A673 (cell line): ENCODE measurements around the gene ARL6IP1.
"Not testable (repeated sequence)": the region's sequence is repeated elsewhere in the genome, so short reads cannot be mapped to it uniquely, and the experiment has no call there.

Experiments
- EZH2 ChIP-seq: fragments of 200-600 bp; sonication (generic); IDR thresholded peaks from 2 replicates; pipeline ENCODE4 v1.6.1; 2017; ENCODE audit warnings: borderline replicate concordance, low read depth, mild to moderate bottlenecking, mixed read lengths, antibody characterized with exemption, low read length; ENCODE audit not compliant: poor library complexity, severe bottlenecking
- TF ChIP-seq, protein P1 (sequence below): fragments of 300-800, 200-600 bp; sonication (generic); conservative IDR thresholded peaks from 2 replicates; pipeline ENCODE4 v1.5.1; 2017; ENCODE audit warnings: low read depth, mild to moderate bottlenecking, antibody characterized with exemption, low read length, moderate library complexity, mixed read lengths

DNA sequence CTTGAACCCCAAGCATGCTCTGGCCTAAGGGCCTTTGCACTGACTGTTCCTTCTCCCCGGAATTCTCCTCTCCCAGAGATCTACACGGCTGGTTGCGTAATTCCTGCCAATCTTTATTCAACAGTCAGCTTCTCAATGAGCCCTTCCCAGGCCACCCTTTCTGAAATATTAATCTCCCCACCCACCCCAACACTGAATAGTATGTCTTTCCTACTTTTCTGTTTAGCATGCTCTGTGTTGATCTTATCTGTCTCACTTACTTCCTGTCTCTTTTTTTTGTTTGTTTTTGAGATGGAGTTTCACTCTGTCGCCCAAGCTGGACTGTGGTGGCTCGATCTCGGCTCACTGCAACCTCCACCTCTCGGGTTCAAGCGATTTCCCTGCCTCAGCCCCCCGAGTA is 44.7 kb downstream of the ARL6IP1 start:
- TF ChIP-seq, protein P1, sequence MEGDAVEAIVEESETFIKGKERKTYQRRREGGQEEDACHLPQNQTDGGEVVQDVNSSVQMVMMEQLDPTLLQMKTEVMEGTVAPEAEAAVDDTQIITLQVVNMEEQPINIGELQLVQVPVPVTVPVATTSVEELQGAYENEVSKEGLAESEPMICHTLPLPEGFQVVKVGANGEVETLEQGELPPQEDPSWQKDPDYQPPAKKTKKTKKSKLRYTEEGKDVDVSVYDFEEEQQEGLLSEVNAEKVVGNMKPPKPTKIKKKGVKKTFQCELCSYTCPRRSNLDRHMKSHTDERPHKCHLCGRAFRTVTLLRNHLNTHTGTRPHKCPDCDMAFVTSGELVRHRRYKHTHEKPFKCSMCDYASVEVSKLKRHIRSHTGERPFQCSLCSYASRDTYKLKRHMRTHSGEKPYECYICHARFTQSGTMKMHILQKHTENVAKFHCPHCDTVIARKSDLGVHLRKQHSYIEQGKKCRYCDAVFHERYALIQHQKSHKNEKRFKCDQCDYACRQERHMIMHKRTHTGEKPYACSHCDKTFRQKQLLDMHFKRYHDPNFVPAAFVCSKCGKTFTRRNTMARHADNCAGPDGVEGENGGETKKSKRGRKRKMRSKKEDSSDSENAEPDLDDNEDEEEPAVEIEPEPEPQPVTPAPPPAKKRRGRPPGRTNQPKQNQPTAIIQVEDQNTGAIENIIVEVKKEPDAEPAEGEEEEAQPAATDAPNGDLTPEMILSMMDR, result not testable (repeated sequence)
- TF ChIP-seq EZH2, result not testable (repeated sequence)
